ENCODE data around the gene EXOG. TPM values are rescaled to one million over a fixed set of nuclear protein-coding genes. Genes with fewer than 3 reads are reported as not detected.

The EXOG gene
- total and polyA plus RNA-seq, 2 donors (not counting 1 experiment from before 2014, with no cell fraction given) = 8.8 to 36.8 TPM

- DNase-seq = no peak
- ChIA-PET POLR2A (no interaction called here), CTCF (interaction anchor here (2.9 kb wide), 1 partner anchor 12 kb away, joined by 31 read pairs; no protein-coding TSS in a partner anchor)
- Mint-ChIP-seq H3K4me3 (no peak overlapping the region), H3K9me3 (ENCODE audit: insufficient read depth) (no peaks in the 10 kb centered on the region), H3K27me3 (no peaks in the 10 kb centered on the region), H3K4me1 (no peaks in the 10 kb centered on the region), H3K27ac (no peak overlapping the region)
- TF ChIP-seq EZH2 (IDR thresholded peaks at IDR 0.05; ENCODE audit: borderline replicate concordance, insufficient read depth, low read depth, low read length, poor library complexity, severe bottlenecking) = no peak
- no peak for TF ChIP-seq CTCF (IDR thresholded peaks at IDR 0.05)
- Histone ChIP-seq H3K4me3 (ENCODE audit: control extremely low read depth in 1 of 5, extremely low read depth in 1 of 5, insufficient read depth in 1 of 5, low read depth in 2 of 5, low read length in 4 of 5) (no peak overlapping the region), H3K36me3 (replicated peaks in 1 of 2; ENCODE audit: control extremely low read depth in 1 of 2, control insufficient read depth in 1 of 2, extremely low read depth in 1 of 2, insufficient read depth in 2 of 2, low read length in 1 of 2) (peaks cover 5 to 28% of the 10 kb centered on the region in 2 experiments), H3K27me3 (replicated peaks in 1 of 4; ENCODE audit: control extremely low read depth in 1 of 4, control insufficient read depth in 3 of 4, insufficient read depth in 4 of 4, low read length in 3 of 4) (no peaks in the 10 kb centered on the region), H4K20me1 (ENCODE audit: control insufficient read depth, insufficient read depth, low read length, poor library complexity, severe bottlenecking) (no peaks in the 10 kb centered on the region), H3K4me1 (ENCODE audit: control insufficient read depth in 2 of 2, insufficient read depth in 2 of 2, low read length in 2 of 2) (no peaks in the 10 kb centered on the region), H3K9me3 (ENCODE audit: control extremely low read depth in 1 of 3, control insufficient read depth in 2 of 3, insufficient read depth in 1 of 3, low read length in 2 of 3) (no peaks in the 10 kb centered on the region), H3K79me2 (ENCODE audit: control insufficient read depth, insufficient read depth, low read length) (no peaks in the 10 kb centered on the region), H2AFZ (ENCODE audit: insufficient read depth, low read depth, low read length, poor library complexity, severe bottlenecking) (no peak overlapping the region), H3K4me2 (replicated peaks; ENCODE audit: low read depth, low read length, poor library complexity, severe bottlenecking) (no peak overlapping the region), H3K9ac (ENCODE audit: low read length) (no peak overlapping the region), H3K27ac (ENCODE audit: low read length in 2 of 2) (no peak overlapping the region)
- no peak for ATAC-seq (ENCODE audit: low read depth)
- intact Hi-C loops (cut with micrococcal nuclease) = no loop called here
- WGBS (ENCODE audit: insufficient coverage) = no CpG with 5 or more reads among the region's 2 CpGs
Measured at GRCh38 chr3:38509732-38510131, 13.6 kb downstream of the EXOG start.

- ChIA-PET POLR2A (no interaction called here), CTCF (interaction anchor here (2.9 kb wide), 1 partner anchor 11 kb away, joined by 31 read pairs; no protein-coding TSS in a partner anchor)
- no peak for ATAC-seq (ENCODE audit: low read depth)
- no peaks in the 10 kb centered on the region for H4K20me1 ChIP-seq (ENCODE audit: control insufficient read depth, insufficient read depth, low read length, poor library complexity, severe bottlenecking)
- TF ChIP-seq EZH2 (IDR thresholded peaks at IDR 0.05; ENCODE audit: borderline replicate concordance, insufficient read depth, low read depth, low read length, poor library complexity, severe bottlenecking) (no peak), CTCF (IDR thresholded peaks at IDR 0.05) (no peak)
- Mint-ChIP-seq H3K27ac (no peak overlapping the region), H3K27me3 (no peaks in the 10 kb centered on the region), H3K4me3 (no peak overlapping the region), H3K4me1 (no peaks in the 10 kb centered on the region), H3K9me3 (ENCODE audit: insufficient read depth) (no peaks in the 10 kb centered on the region)
- no peak overlapping the region for H3K27ac ChIP-seq (ENCODE audit: low read length in 2 of 2)
- no peak for DNase-seq
- no peaks in the 10 kb centered on the region for H3K9me3 ChIP-seq (ENCODE audit: control extremely low read depth in 1 of 3, control insufficient read depth in 2 of 3, insufficient read depth in 1 of 3, low read length in 2 of 3)
- no peaks in the 10 kb centered on the region for H3K79me2 ChIP-seq (ENCODE audit: control insufficient read depth, insufficient read depth, low read length)
- no peaks in the 10 kb centered on the region for H3K4me1 ChIP-seq (ENCODE audit: control insufficient read depth in 2 of 2, insufficient read depth in 2 of 2, low read length in 2 of 2)
- peaks cover 5 to 28% of the 10 kb centered on the region in 2 experiments for H3K36me3 ChIP-seq (replicated peaks in 1 of 2; ENCODE audit: control extremely low read depth in 1 of 2, control insufficient read depth in 1 of 2, extremely low read depth in 1 of 2, insufficient read depth in 2 of 2, low read length in 1 of 2)
- intact Hi-C loops (cut with micrococcal nuclease) = no loop called here
- no peaks in the 10 kb centered on the region for H3K27me3 ChIP-seq (replicated peaks in 1 of 4; ENCODE audit: control extremely low read depth in 1 of 4, control insufficient read depth in 3 of 4, insufficient read depth in 4 of 4, low read length in 3 of 4)
- no peak overlapping the region for H3K4me2 ChIP-seq (replicated peaks; ENCODE audit: low read depth, low read length, poor library complexity, severe bottlenecking)
- no peak overlapping the region for H2AFZ ChIP-seq (ENCODE audit: insufficient read depth, low read depth, low read length, poor library complexity, severe bottlenecking)
- H3K9ac ChIP-seq (ENCODE audit: low read length) = no peak overlapping the region
- H3K4me3 ChIP-seq (ENCODE audit: control extremely low read depth in 1 of 5, extremely low read depth in 1 of 5, insufficient read depth in 1 of 5, low read depth in 2 of 5, low read length in 4 of 5) = no peak overlapping the region
Measured at GRCh38 chr3:38510631-38511030, 14.5 kb downstream of the EXOG start.

Measured in B cell (primary cell).